Natural killer cell (primary cell): ENCODE measurements around the gene WNT6. TPM values are rescaled to one million over a fixed set of nuclear protein-coding genes. Genes with fewer than 3 reads are reported as not detected.
A peak's percentile ranks its signal among the peaks of the same experiment; 100 is the strongest.

Experiments
- ATAC-seq, 3 donors: fragments of 150-1000 bp in 2 of 3; fragments of 200-7000 bp in 1 of 3; cut with Tn5 transposase; 1 replicate in 1 of 3; 2 replicates in 2 of 3; pipeline ENCODE4 v1.10.0; 2021; ENCODE audit warnings: mild to moderate bottlenecking in 2 of 3, moderate library complexity in 2 of 3
- DNase-seq, 2 donors: peaks; one replicate each; pipeline versions ENCODE4 v3.0.0 to v3.0.0-alpha.2; 2013 to 2021; ENCODE audit warnings: mixed read lengths in 1 of 2
- H3K27ac ChIP-seq: one replicate; pipeline ENCODE4 v1.5.1; 2013; ENCODE audit warnings: mild to moderate bottlenecking, low read length
- H3K27me3 ChIP-seq: one replicate; pipeline ENCODE4 v1.6.1; 2013; ENCODE audit warnings: low read length; ENCODE audit not compliant: control insufficient read depth, insufficient read depth
- H3K36me3 ChIP-seq: one replicate; pipeline ENCODE4 v1.6.1; 2013; ENCODE audit warnings: low read length; ENCODE audit not compliant: control insufficient read depth, insufficient read depth
- H3K4me1 ChIP-seq: one replicate; pipeline ENCODE4 v1.6.1; 2013; ENCODE audit warnings: low read length; ENCODE audit not compliant: control insufficient read depth, insufficient read depth
- H3K4me3 ChIP-seq: one replicate; pipeline ENCODE4 v1.5.1; 2013; ENCODE audit warnings: low read length
- H3K9me3 ChIP-seq: one replicate; pipeline ENCODE4 v1.6.1; 2013; ENCODE audit warnings: low read length; ENCODE audit not compliant: control insufficient read depth, insufficient read depth
- H3K27ac Mint-ChIP-seq, 2 donors: one replicate each; pipeline ENCODE4 v1.8.0; 2022; ENCODE audit warnings: mild to moderate bottlenecking in 2 of 2, mixed read lengths in 2 of 2, moderate library complexity in 1 of 2
- H3K27me3 Mint-ChIP-seq, 2 donors: one replicate each; pipeline ENCODE4 v1.8.0; 2022; ENCODE audit warnings: low read depth in 2 of 2, mixed read lengths in 2 of 2
- H3K36me3 Mint-ChIP-seq: one replicate; pipeline ENCODE4 v1.8.0; 2022; ENCODE audit warnings: mixed read lengths
- H3K4me1 Mint-ChIP-seq, 2 donors: one replicate each; pipeline ENCODE4 v1.8.0; 2022; ENCODE audit warnings: mixed read lengths in 2 of 2
- H3K4me3 Mint-ChIP-seq: one replicate; pipeline ENCODE4 v1.8.0; 2022; ENCODE audit warnings: mild to moderate bottlenecking, moderate library complexity, mixed read lengths
- H3K9me3 Mint-ChIP-seq, 2 donors: one replicate each; pipeline ENCODE4 v1.8.0; 2022; ENCODE audit warnings: mixed read lengths in 2 of 2
- CTCF ChIP-seq: fragments of 200-600 bp; IDR thresholded peaks from one replicate; pipeline ENCODE4 v1.8.0; 2022; ENCODE audit warnings: antibody characterized with exemption
- WGBS: methylation state at CpG from one replicate; pipeline ENCODE4 v1.1.7; 2013; ENCODE audit warnings: missing lambda C conversion rate; ENCODE audit not compliant: insufficient coverage; 5-methylcytosine and 5-hydroxymethylcytosine counted together
- intact Hi-C: fragments of 100-400 bp; cut with micrococcal nuclease; formaldehyde crosslinking; loops from one replicate; pipeline ENCODE4 v1.14.2; 2022
- total RNA-seq, 4 donors: library from RNA; stranded (reverse); fragments of 120-200 nt in 1 of 4; gene quantifications; one replicate each; pipeline versions ENCODE4 v1.2.3 to v1.2.4, GENCODE V29; 2013 to 2022

WNT6 gene
- total RNA-seq, 3 donors from 2014 or later (not counting 1 experiment from before 2014, with no cell fraction given), result not detected

- no peak overlapping the region for H3K27ac ChIP-seq
- Mint-ChIP-seq H3K27me3 (peaks cover 27 to 28% of the 10 kb centered on the region in 2 donors), H3K4me1 (peaks cover 0 to 12% of the 10 kb centered on the region in 2 donors), H3K27ac (peak overlapping the region; percentile 56 to 75), H3K4me3 (peak overlapping the region; percentile 81), H3K9me3 (no peaks in the 10 kb centered on the region), H3K36me3 (no peaks in the 10 kb centered on the region)
- no peak for TF ChIP-seq CTCF
- H3K4me1 ChIP-seq, result peaks cover 12% of the 10 kb centered on the region
- WGBS, result 5% methylated on average over 55 of the region's 58 CpGs
- intact Hi-C loops, result no loop called here
- peak; percentile 94 to 98 (median 98) for ATAC-seq
- H3K9me3 ChIP-seq, result no peaks in the 10 kb centered on the region
- H3K36me3 ChIP-seq, result no peaks in the 10 kb centered on the region
- peak overlapping the region; percentile 51 for H3K4me3 ChIP-seq
- peak; percentile 86 to 95 for DNase-seq
- peaks cover 3% of the 10 kb centered on the region for H3K27me3 ChIP-seq
Measured at GRCh38 chr2:218908721-218909619, 49.4 kb downstream of the WNT6 start.

- H3K27me3 Mint-ChIP-seq, result peaks cover 29 to 36% of the 10 kb centered on the region in 2 donors
- H3K4me1 Mint-ChIP-seq, result peaks cover 0 to 12% of the 10 kb centered on the region in 2 donors
- no peak for TF ChIP-seq CTCF
- no peak for ATAC-seq
- intact Hi-C loops, result no loop called here
- no peak overlapping the region for H3K27ac Mint-ChIP-seq
- no peaks in the 10 kb centered on the region for H3K27me3 ChIP-seq
- H3K4me3 ChIP-seq, result no peak overlapping the region
- H3K36me3 Mint-ChIP-seq, result no peaks in the 10 kb centered on the region
- no peaks in the 10 kb centered on the region for H3K9me3 ChIP-seq
- no peaks in the 10 kb centered on the region for H3K36me3 ChIP-seq
- 99% methylated on average over 6 of the region's 6 CpGs for WGBS
- H3K4me1 ChIP-seq, result peaks cover 12% of the 10 kb centered on the region
- no peak overlapping the region for H3K27ac ChIP-seq
- no peaks in the 10 kb centered on the region for H3K9me3 Mint-ChIP-seq
- H3K4me3 Mint-ChIP-seq, result no peak overlapping the region
- DNase-seq, result no peak
Measured at GRCh38 chr2:218910741-218911140, 51.1 kb downstream of the WNT6 start.

- WGBS, result 83% methylated on average over 1 of the region's 1 CpG
- H3K4me1 ChIP-seq, result no peaks in the 10 kb centered on the region
- no peaks in the 10 kb centered on the region for H3K9me3 Mint-ChIP-seq
- intact Hi-C loops, result no loop called here
- ATAC-seq, result no peak
- H3K27me3 Mint-ChIP-seq, result peaks cover 42 to 81% of the 10 kb centered on the region in 2 donors
- H3K36me3 Mint-ChIP-seq, result peaks cover 6% of the 10 kb centered on the region
- no peak for TF ChIP-seq CTCF
- no peak overlapping the region for H3K27ac ChIP-seq
- DNase-seq, result no peak
- peaks cover 3% of the 10 kb centered on the region for H3K27me3 ChIP-seq
- H3K36me3 ChIP-seq, result no peaks in the 10 kb centered on the region
- H3K4me1 Mint-ChIP-seq, result no peaks in the 10 kb centered on the region
- no peak overlapping the region for H3K4me3 ChIP-seq
- H3K27ac Mint-ChIP-seq, result no peak overlapping the region
- H3K9me3 ChIP-seq, result no peaks in the 10 kb centered on the region
- H3K4me3 Mint-ChIP-seq, result no peak overlapping the region
Measured at GRCh38 chr2:218920504-218920903, 60.9 kb downstream of the WNT6 start.

Other genes with a start within 250 kb of the WNT6 start
- 10 to 100 TPM; 57.0 to 67.8 (median 62.6) TPM for gene ZNF142, start 200.2 kb upstream of the WNT6 start, total RNA-seq
- gene BCS1L, start 200.1 kb upstream of the WNT6 start, total RNA-seq, result 10 to 100 TPM; 20.1 to 30.9 (median 20.5) TPM
- 10 to 100 TPM; 16.5 to 22.8 (median 20.1) TPM for gene RNF25, start 187.8 kb upstream of the WNT6 start, total RNA-seq
- gene STK36, start 187.7 kb upstream of the WNT6 start, total RNA-seq, result 10 to 100 TPM; 20.0 to 20.3 (median 20.2) TPM
- 10 to 100 TPM; 20.2 to 25.5 (median 22.8) TPM for gene TTLL4, start 149.0 kb upstream of the WNT6 start, total RNA-seq
- 1 to 10 TPM in 1 of 3 donors, under 1 TPM in 1, not detected in 1; 0.61 to 1.6 TPM for gene CYP27A1, start 77.7 kb upstream of the WNT6 start, total RNA-seq
- gene PRKAG3, start 28.0 kb upstream of the WNT6 start, total RNA-seq, result not detected
- 1 to 10 TPM in 2 of 3 donors, under 1 TPM in 1; 0.92 to 2.9 (median 2.9) TPM for gene WNT10A, start 21.0 kb downstream of the WNT6 start, total RNA-seq
- not detected for gene CDK5R2, start 99.9 kb downstream of the WNT6 start, total RNA-seq
- not detected for gene FEV, start 125.4 kb downstream of the WNT6 start, total RNA-seq
- not detected for gene CRYBA2, start 133.6 kb downstream of the WNT6 start, total RNA-seq
- gene CFAP65, start 181.7 kb downstream of the WNT6 start, total RNA-seq, result not detected
- not detected for gene IHH, start 201.1 kb downstream of the WNT6 start, total RNA-seq